H54 (cell line): ENCODE measurements around the gene IDH3G.

Source experiments
- DNase-seq: peaks from one replicate; pipeline ENCODE4 v3.0.0; 2011; ENCODE audit warnings: low spot score, mixed read lengths; ENCODE audit not compliant: insufficient read length
- FAIRE-seq: peaks from 3 replicates; lab custom pipeline; 2011; peaks lifted over from hg19 to GRCh38; lab: Jason Lieb, UNC
- POLR2A ChIP-seq: IDR thresholded peaks from 2 replicates; pipeline ENCODE4 v1.6.1; 2011; ENCODE audit warnings: low read depth, mild to moderate bottlenecking, low read length

Gene IDH3G

DNA sequence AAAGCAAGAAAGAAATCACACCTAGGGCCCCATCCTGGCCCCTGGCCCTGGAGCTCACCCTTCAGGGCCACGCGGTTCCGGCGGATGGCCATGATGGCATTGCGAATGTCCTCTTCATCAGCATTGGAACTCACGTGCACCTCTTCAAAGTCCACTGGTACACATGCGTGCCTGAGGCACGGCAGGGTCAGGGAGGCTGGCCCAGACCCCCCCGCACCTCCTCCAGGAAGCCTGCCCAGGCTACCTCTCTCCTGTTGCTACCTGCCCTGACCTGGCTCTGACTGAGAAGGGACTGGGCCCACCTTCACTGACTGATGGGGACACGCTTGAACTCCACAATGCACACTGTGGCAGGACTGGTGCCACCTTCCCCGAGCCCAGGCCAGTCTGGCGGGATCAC, 4.5 kb downstream of the IDH3G start:
- TF ChIP-seq POLR2A: no peak
- FAIRE-seq (no peak), DNase-seq (no peak)

DNA sequence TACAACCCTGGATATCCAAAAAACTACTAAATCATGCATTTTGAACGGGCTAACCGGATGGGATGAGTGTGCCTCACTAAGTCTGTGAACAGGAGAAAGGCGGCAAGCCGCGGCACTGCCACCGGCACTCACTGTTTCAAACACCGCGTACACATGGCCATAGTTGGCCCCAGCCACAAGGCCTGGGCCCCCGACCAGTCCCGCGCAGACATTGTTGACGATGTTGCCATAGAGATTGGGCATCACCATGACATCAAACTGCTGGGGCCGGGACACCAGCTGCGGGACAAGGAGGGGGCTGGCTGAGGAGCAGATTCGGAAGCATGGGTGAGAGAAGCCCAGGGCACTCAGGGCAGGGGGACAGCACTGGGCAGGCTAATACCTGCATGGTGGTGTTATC, 7.5 kb downstream of the IDH3G start:
- DNase-seq (no peak), FAIRE-seq (no peak)
- no peak for TF ChIP-seq POLR2A

DNA sequence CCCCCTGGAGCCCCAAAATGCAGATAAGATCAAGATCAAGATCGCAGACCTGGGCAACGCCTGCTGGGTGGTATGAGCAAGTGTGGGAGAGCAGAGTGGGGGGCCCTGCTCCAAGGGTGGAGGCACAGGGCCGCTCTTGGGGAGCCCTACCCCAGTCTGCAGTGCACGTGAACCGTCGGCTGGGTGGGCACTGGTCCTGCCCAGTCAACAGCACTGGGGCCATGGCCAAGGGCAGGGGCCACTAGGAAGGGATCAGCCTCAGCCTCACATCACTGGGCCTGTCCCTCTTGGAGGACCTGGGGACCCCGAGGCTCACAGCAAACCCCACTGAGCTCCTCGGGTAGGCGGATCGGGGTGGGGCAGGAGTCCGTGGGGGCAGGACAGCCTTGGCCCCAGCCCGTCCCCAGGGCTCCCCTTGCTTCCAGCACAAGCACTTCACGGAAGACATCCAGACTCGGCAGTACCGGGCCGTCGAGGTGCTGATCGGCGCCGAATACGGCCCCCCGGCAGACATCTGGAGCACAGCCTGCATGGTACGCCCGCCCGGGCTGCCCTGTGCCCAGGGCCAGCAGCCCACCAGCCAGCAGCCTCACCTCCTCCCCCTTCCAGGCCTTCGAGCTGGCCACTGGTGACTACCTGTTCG, 9.7 kb downstream of the IDH3G start:
- FAIRE-seq (no peak), DNase-seq (no peak)
- TF ChIP-seq POLR2A: no peak

DNA sequence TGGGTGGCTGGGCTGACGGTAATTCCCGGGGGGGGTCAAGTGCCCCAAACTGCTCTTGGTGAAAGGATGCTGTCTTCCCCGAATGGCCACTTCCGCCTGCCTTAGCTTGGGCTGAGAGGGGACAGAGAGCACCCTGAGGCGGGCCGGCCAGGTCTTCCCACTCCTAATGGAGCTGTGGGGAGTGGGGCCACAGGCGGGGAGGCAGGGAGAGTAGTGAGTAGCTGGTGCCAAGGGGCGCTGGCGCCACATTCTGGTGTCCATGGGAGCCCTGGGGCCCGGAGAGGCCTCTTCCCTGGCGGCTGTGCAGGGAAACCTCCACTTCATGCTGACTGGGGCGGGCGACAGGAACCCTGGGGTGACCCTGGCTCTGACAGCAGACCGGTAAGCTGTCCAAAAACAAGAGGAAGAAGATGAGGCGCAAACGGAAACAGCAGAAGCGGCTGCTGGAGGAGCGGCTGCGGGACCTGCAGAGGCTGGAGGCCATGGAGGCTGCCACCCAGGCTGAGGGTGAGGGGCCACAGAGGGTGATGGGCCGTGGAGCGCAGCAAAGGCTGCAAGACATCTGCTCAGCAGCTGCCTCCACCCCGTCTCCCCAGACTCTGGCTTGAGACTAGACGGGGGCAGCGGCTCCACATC, 10.7 kb downstream of the IDH3G start:
- no peak for DNase-seq
- FAIRE-seq: no peak
- TF ChIP-seq POLR2A: no peak

DNA sequence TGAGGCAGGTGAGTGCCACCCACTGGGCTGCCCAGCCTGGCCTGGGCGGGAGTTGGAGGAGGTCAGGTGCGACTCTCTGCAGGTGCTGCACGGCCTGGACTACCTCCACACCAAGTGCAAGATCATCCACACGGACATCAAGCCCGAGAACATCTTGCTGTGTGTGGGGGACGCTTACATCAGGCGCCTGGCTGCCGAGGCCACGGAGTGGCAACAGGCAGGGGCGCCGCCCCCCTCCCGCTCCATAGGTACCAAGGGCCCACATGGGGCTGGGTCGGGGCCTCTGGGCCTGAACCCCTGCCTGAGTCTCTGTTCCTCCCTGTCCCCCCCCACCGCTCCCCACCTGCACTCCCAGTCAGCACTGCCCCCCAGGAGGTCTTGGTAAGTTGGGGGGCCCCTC, 11.3 kb downstream of the IDH3G start:
- TF ChIP-seq POLR2A: no peak
- DNase-seq (no peak), FAIRE-seq (no peak)

DNA sequence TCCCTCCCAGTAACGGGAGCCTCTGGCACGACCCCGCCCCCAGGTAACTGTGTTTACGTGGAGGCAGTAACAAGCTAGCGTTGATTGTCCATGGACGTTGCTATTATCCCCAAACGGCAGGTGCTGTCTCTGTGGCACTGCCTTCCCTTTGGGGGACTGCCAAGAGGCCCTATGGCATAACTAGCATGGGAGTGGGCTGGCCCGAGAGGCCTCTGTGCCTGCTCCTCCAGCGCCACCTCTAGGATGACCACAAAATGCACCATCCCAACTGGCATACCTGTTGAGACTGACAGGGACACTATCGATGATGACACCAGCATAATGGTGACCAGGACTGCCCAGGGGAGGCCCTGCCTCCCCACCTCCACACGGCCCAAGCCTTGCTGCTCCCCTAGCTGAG, 11.9 kb downstream of the IDH3G start:
- no peak for TF ChIP-seq POLR2A
- DNase-seq (no peak), FAIRE-seq (no peak)

DNA sequence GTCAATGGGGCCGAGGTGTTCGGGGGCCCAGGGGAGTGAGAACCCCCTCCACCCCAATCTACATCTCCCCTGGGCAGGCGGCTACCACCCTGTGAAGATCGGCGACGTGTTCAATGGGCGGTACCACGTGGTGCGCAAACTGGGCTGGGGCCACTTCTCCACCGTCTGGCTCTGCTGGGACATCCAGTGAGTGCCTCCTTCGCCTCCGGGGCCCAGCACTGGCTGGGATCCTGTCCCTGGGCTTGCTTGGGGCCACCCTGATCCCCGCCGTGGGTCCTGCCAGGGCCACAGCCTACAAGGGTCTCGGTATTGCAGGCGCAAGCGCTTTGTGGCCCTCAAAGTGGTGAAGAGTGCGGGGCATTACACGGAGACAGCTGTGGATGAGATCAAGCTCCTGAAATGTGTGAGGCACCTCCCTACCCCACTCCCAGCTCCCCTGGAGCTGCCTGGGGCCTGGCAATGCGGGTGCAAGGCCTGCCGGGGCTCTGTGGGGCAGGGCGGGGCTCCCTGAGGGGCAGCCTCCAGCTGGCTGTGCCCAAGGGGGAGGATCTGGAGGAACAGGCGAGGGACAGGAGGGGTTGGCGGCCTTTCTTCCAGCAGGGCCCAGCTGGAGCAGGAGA, 12.6 kb downstream of the IDH3G start:
- FAIRE-seq: no peak

DNA sequence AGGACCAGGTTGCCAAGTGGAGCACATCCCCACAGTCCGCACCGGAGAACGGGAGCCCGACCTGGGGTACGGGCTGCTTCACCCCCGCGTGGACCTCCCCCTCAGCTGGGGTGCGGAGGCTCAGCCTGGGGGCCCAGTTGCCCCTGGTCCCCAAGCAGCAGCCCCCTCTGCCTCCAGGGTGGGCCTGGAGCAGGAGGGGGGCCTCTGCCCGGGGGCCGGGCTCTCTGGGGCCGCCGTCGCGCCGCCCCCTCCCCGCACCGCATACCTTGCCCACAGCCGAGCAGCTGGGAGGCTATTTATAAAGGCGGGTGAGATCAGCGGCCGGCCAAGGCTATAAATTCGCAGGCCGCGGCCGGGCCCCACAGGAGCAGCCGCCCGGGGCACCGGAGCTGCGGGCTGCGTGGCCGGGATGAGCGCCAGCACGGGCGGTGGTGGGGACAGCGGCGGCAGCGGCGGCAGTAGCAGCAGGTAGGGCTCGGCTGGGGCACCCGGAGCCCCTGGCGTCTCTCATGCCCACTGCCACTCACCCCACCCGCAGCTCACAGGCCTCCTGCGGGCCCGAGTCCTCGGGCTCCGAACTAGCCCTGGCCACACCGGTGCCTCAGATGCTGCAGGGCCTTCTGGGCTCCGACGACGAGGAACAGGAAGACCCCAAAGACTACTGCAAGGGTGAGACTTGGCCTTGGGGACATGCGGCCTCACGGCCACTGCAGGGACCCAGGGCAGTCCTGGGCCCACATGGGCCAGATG, 13.3 kb downstream of the IDH3G start, which contains the start of gene SRPK3:
Gene SRPK3, plus strand, starts transcription at position 364 of the 750 bp plus-strand sequence. Its CDS starts 46 bp downstream, at position 410.
- no peak for FAIRE-seq
- no peak for TF ChIP-seq POLR2A
- no peak for DNase-seq

More for the DNA sequence above, 12.6 kb downstream of the IDH3G start:
- no peak for DNase-seq
- no peak for TF ChIP-seq POLR2A

DNA sequence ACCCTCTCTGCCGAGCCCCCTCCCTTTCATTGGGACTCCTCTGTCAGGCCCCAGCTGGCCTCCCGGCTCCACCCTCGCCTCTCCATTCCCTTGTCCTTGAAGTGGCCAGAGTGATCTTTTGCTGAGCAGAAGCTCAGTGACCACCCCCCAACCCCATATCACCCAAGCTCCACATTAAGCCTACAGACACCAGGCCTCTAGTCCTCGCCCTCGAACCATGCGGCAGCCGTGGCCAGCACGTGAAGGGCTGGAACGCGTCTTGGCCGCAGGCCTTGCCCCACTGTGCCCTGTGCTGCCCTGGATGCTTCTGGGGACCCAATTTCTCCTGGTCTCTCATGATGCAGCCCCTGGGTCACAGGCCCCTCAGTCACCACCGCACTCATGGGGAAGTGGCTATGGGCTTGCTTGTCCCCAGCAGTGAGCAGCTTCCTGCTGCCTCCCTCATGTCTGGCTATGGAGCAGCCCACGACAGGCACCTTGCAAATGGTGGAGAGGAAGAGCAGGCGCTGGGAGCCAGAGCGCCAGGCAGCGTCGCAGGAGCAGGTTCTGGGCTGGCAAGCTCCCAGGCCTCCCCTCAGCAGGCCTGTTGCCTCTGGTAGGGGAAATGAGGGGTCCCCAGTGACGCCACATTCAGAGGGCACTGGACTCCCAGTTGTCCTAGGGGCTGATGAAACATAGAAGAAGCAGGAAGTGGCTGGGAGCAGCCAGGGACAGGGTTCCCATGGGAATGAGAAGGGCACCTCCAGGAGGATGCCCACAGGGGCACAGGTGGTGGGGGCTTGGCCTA, 14.1 kb downstream of the IDH3G start:
- TF ChIP-seq POLR2A: no peak
- no peak for DNase-seq
- no peak for FAIRE-seq

DNA sequence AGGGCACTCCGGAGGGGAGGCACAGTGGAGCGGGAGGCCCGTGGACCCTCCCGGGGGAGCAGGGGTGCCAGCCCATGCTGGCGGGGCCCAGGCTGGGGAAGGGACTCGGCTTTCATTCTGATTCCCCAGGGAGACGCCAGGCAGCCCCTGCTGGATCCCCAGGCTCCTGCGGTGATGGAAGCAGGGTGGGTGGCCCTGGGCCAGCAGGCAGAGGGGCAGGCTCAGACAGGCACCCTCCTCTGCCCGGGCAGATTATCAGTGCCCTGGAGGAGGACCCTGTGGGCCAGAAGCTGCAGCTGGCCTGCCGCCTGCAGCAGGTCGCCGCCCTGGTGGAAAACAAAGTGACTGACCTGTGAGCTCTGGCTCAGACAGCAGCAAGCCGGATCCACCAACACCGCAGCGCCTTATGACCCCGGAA, 15.5 kb downstream of the IDH3G start:
- DNase-seq (no peak), FAIRE-seq (no peak)
- TF ChIP-seq POLR2A: no peak

DNA sequence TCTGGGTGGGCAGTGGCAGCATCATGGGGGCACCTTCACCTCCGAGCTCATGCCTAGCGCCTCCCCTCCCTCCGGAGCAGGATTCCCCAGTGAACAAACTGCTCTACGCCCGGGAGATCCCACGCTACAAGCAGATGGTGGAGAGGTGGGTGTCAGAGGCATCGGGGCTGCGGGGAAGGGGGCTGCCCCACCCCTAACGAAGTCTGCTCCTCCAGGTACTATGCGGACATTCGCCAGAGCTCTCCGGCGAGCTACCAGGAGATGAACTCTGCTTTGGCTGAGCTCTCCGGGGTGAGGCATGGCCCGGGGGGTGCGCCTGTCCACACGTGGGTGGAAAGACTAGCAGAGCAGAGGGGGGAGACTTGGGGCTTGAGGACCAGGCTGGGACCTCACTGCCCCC, 16.0 kb downstream of the IDH3G start:
- DNase-seq (no peak), FAIRE-seq (no peak)
- no peak for TF ChIP-seq POLR2A

DNA sequence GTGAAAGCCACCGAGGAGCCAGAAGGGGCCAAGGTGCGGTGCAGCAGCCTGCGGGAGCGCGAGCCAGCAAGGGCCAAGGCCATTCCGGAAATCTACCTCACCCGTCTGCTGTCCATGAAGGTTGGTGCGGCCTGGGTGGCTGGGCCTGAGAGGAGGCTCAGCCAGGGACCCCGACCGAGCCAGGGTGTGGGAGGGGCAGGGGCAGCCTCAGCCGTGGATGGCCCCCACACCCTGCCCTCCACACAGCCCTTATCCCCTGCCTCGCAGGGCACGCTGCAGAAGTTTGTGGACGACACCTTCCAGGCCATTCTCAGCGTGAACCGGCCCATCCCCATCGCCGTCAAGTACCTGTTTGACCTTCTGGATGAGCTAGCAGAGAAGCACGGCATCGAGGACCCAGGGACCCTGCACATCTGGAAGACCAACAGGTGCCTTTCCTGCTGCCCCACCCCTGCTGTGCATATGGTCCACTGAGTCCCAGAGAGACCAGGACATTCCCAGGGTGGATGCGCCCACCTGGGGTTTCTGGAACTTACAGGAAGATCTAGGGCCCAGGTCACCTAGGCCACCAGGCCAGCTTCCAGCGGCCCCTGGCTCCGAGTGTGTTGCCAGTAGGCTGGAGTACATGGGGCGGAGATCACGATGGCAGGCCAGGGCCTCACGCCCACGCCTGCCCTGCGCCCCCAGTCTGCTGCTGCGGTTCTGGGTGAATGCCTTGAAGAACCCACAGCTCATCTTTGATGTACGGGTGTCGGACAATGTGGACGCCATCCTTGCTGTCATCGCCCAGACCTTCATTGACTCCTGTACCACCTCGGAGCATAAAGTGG, 16.7 kb downstream of the IDH3G start:
- no peak for FAIRE-seq
- TF ChIP-seq POLR2A: no peak
- no peak for DNase-seq
